ENCODE results near the gene ANKRD24. TPM values are rescaled to one million over a fixed set of nuclear protein-coding genes. Genes with fewer than 3 reads are reported as not detected.
"Not testable (repeated sequence)": the region's sequence is repeated elsewhere in the genome, so short reads cannot be mapped to it uniquely, and the experiment has no call there.

ANKRD24 gene
- total RNA-seq, 1 experiment from 2014 or later: 1.2 TPM

DNA sequence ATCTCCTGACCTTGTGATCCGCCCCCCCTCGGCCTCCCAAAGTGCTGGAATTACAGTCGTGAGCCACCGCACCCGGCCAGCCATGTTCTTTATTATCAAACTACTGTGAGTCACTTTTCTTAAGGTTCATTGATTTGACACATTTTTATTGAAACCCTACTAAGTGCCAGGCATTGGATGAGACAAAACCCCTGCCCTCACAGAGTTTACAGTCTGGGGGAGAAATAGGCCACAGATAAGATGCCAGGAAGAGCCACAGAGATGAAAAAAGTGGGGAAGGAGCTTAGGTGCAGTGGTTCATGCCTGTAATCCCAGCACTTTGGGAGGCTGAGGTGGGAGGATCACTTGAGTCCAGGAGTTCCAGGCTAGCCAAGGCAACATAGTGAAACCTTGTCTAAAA is 44.0 kb upstream of the ANKRD24 start:
- DNase-seq (ENCODE audit: unreplicated experiment): no peak
- H3K4me1 Mint-ChIP-seq (ENCODE audit: insufficient read depth, unreplicated experiment): no peaks in the 10 kb centered on the region
- no peak overlapping the region for H3K4me3 Mint-ChIP-seq (ENCODE audit: unreplicated experiment)
- H3K36me3 Mint-ChIP-seq (ENCODE audit: insufficient read depth, unreplicated experiment): no peaks in the 10 kb centered on the region
- no peaks in the 10 kb centered on the region for H3K9me3 Mint-ChIP-seq (ENCODE audit: unreplicated experiment)
- no TSS peak for BruUV-seq (replicated peaks)
- POLR2A ChIA-PET: interaction anchor here (0.8 kb wide), 1 partner anchor 9 kb away, joined by 3 read pairs; no protein-coding TSS in a partner anchor
- CTCF ChIA-PET: interaction anchor here (1.2 to 3.2 kb wide), 3 partner anchors 12 to 66 kb away, joined by 5 to 15 read pairs (median 13); partner anchors contain the start of gene CREB3L3
- no peaks in the 10 kb centered on the region for H3K27me3 Mint-ChIP-seq (ENCODE audit: insufficient read depth, unreplicated experiment)
- H3K27ac Mint-ChIP-seq (ENCODE audit: low read depth, unreplicated experiment): no peak overlapping the region
- TF ChIP-seq, protein P1, sequence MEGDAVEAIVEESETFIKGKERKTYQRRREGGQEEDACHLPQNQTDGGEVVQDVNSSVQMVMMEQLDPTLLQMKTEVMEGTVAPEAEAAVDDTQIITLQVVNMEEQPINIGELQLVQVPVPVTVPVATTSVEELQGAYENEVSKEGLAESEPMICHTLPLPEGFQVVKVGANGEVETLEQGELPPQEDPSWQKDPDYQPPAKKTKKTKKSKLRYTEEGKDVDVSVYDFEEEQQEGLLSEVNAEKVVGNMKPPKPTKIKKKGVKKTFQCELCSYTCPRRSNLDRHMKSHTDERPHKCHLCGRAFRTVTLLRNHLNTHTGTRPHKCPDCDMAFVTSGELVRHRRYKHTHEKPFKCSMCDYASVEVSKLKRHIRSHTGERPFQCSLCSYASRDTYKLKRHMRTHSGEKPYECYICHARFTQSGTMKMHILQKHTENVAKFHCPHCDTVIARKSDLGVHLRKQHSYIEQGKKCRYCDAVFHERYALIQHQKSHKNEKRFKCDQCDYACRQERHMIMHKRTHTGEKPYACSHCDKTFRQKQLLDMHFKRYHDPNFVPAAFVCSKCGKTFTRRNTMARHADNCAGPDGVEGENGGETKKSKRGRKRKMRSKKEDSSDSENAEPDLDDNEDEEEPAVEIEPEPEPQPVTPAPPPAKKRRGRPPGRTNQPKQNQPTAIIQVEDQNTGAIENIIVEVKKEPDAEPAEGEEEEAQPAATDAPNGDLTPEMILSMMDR (IDR thresholded peaks at IDR 0.05; ENCODE audit: unreplicated experiment): no peak
- intact Hi-C loops (cut with micrococcal nuclease): loop anchor here (10.0 kb wide), 1 partner anchor 64 kb away; no protein-coding TSS in a partner anchor

DNA sequence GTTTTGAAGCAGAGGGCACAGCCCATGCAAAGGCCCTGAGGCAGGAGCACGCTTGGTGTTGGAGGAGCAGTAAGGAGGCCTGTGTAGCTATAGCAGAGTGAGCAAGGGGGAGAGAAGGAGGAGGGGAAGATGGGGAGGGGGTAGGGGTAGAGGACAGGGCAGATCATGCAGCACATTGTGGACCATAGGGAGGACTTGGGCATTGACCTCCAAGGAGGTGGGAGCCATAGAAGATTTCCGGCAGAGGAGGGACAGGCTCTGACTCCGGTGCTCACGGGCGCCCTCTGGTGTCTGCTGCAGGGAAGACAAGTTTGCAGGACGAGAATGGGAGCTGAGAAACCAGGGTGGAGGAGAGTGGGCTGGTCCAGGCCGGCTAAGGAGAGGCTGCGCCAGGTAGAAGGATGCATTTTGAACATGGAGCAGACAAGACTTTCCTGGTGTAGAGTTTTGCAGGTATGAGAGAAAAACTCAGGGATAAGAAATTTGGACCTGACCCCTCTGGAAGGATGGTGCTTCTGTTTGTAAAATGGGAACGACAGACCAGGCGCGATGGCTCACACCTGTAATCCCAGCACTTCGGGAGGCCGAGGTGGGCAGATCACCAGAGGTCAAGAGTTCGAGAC is 42.8 kb upstream of the ANKRD24 start:
- H3K36me3 Mint-ChIP-seq (ENCODE audit: insufficient read depth, unreplicated experiment): no peaks in the 10 kb centered on the region
- H3K4me1 Mint-ChIP-seq (ENCODE audit: insufficient read depth, unreplicated experiment): no peaks in the 10 kb centered on the region
- no TSS peak for BruUV-seq (replicated peaks)
- no peak overlapping the region for H3K4me3 Mint-ChIP-seq (ENCODE audit: unreplicated experiment)
- H3K9me3 Mint-ChIP-seq (ENCODE audit: unreplicated experiment): no peaks in the 10 kb centered on the region
- ChIA-PET CTCF (interaction anchor here (0.6 to 3.2 kb wide), 16 partner anchors 9 to 728 kb away, joined by 3 to 16 read pairs (median 5); partner anchors contain the start of genes CREB3L3 and PLIN3), POLR2A (interaction anchor here (0.6 to 0.8 kb wide), 2 partner anchors 8 to 112 kb away, joined by 3 to 6 read pairs; no protein-coding TSS in a partner anchor)
- DNase-seq (ENCODE audit: unreplicated experiment): peak; percentile 78
- no peak overlapping the region for H3K27ac Mint-ChIP-seq (ENCODE audit: low read depth, unreplicated experiment)
- intact Hi-C loops (cut with micrococcal nuclease): loop anchor here (2.0 to 10.0 kb wide), 3 partner anchors 47 to 153 kb away; no protein-coding TSS in a partner anchor
- TF ChIP-seq, protein P1 (IDR thresholded peaks at IDR 0.05; ENCODE audit: unreplicated experiment): peak; percentile 73
- H3K27me3 Mint-ChIP-seq (ENCODE audit: insufficient read depth, unreplicated experiment): no peaks in the 10 kb centered on the region

DNA sequence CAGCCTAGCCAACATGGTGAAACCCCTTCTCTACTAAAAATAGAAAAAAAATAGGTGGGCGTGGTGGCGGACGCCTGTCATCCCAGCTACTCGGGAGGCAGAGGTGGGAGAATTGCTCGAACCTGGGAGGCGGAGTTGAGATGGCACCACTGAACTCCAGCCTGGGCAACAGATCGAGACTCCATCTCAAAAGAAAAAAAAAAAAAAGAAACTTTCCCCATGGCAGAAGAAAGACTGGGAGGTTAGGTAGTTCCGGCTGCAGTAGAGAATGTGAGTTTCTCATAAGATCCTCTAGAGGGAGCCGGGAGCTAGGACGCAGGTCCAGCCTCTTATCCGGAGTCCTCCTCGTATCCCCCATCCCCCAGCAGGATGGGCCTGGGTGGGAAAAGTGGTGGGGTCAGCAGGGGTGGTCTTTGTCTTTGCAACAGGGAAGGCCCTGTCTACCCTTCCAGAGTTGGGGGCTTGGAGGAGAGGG is 42.2 kb upstream of the ANKRD24 start:
- CTCF ChIA-PET: interaction anchor here (0.6 to 3.2 kb wide), 17 partner anchors 8 to 1530 kb away, joined by 3 to 16 read pairs (median 4); partner anchors contain the start of genes CREB3L3 and PLIN3
- no TSS peak for BruUV-seq (replicated peaks)
- H3K27me3 Mint-ChIP-seq (ENCODE audit: insufficient read depth, unreplicated experiment): no peaks in the 10 kb centered on the region
- intact Hi-C loops (cut with micrococcal nuclease): loop anchor here (2.0 kb wide), 2 partner anchors 47 to 153 kb away; no protein-coding TSS in a partner anchor
- peak; percentile 65 for DNase-seq (ENCODE audit: unreplicated experiment)
- TF ChIP-seq, protein P1 (IDR thresholded peaks at IDR 0.05; ENCODE audit: unreplicated experiment): peak; percentile 39
- H3K27ac Mint-ChIP-seq (ENCODE audit: low read depth, unreplicated experiment): no peak overlapping the region
- no peaks in the 10 kb centered on the region for H3K9me3 Mint-ChIP-seq (ENCODE audit: unreplicated experiment)
- H3K4me3 Mint-ChIP-seq (ENCODE audit: unreplicated experiment): no peak overlapping the region
- POLR2A ChIA-PET: interaction anchor here (0.6 to 0.8 kb wide), 2 partner anchors 9 to 113 kb away, joined by 3 to 6 read pairs; no protein-coding TSS in a partner anchor
- H3K36me3 Mint-ChIP-seq (ENCODE audit: insufficient read depth, unreplicated experiment): no peaks in the 10 kb centered on the region
- H3K4me1 Mint-ChIP-seq (ENCODE audit: insufficient read depth, unreplicated experiment): no peaks in the 10 kb centered on the region

DNA sequence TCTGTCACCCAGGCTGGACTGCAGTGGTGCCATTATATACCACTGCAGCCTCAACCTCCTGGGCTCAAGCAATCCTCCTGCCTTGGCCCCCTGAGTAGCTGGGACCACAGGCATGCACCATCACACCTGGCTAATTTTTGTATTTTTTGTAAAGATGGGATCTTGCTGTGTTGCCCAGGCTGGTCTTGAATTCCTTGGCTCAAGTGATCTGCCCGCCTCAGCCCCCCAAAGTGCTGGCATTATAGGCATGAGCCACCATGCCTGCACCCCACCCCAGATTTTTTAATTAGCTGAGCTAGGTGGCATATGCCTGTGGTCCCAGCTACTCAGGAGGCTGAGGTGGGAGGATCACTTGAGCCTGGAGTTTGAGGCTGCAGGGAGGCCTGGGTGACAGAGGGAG is 39.6 kb upstream of the ANKRD24 start:
- H3K27ac Mint-ChIP-seq (ENCODE audit: low read depth, unreplicated experiment); H3K9me3 Mint-ChIP-seq (ENCODE audit: unreplicated experiment); DNase-seq (ENCODE audit: unreplicated experiment); BruUV-seq (replicated peaks); H3K4me3 Mint-ChIP-seq (ENCODE audit: unreplicated experiment); H3K36me3 Mint-ChIP-seq (ENCODE audit: insufficient read depth, unreplicated experiment); H3K4me1 Mint-ChIP-seq (ENCODE audit: insufficient read depth, unreplicated experiment); intact Hi-C loops (cut with micrococcal nuclease); H3K27me3 Mint-ChIP-seq (ENCODE audit: insufficient read depth, unreplicated experiment): not testable (repeated sequence)
- POLR2A ChIA-PET: interaction anchor here (1.1 kb wide), 1 partner anchor 136 kb away, joined by 4 read pairs; the partner anchor contains the start of gene PIAS4
- CTCF ChIA-PET: interaction anchor here (0.6 to 1.0 kb wide), 2 partner anchors 10 to 12 kb away, joined by 3 to 4 read pairs; no protein-coding TSS in a partner anchor

Measured in MCF 10A (cell line).